ENCODE results near the gene RAB28. TPM values are rescaled to one million over a fixed set of nuclear protein-coding genes. Genes with fewer than 3 reads are reported as not detected.

The RAB28 gene
- total and polyA plus RNA-seq, 2 of the 8 experiments (the other 6 are each of a cell fraction or from before 2014, with no cell fraction given): 16.0 to 18.7 TPM

GRCh38 chr4:13411942-13412341 is 72.2 kb downstream of the RAB28 start (continued):
- TF ChIP-seq CTCF (IDR thresholded peaks at IDR 0.05; ENCODE audit: control extremely low read depth in 1 of 3, insufficient read depth in 1 of 3, low read depth in 1 of 3, low read length in 3 of 3) (no peak), CBX5 (IDR thresholded peaks at IDR 0.05; ENCODE audit: low read depth, low read length) (no peak)

All from H1 (cell line).